Measurements from ENCODE around the gene NDUFAF7.
"Not testable (repeated sequence)": the region's sequence is repeated elsewhere in the genome, so short reads cannot be mapped to it uniquely, and the experiment has no call there.

Gene NDUFAF7

DNA sequence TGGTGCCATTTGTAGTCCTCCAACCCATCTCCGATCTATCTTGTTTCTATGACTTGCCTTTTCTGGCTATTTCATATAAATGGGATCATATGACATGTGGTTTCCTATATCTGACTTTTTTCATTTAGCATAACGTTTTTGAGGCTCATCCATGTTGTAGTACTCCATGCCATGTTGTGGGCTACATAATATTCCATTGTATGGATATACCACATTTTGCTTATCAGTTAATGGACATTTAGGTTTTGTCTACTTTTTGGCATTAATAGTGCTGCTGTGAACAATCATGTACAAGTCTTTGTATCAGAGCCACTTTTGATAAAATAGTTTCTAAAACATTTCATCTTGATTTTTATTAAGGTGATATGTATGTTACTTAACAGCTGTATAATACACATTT lies 27.8 kb upstream of the NDUFAF7 start:
- DNase-seq (ENCODE audit: low read depth), result no peak
- TF ChIP-seq, protein P1, sequence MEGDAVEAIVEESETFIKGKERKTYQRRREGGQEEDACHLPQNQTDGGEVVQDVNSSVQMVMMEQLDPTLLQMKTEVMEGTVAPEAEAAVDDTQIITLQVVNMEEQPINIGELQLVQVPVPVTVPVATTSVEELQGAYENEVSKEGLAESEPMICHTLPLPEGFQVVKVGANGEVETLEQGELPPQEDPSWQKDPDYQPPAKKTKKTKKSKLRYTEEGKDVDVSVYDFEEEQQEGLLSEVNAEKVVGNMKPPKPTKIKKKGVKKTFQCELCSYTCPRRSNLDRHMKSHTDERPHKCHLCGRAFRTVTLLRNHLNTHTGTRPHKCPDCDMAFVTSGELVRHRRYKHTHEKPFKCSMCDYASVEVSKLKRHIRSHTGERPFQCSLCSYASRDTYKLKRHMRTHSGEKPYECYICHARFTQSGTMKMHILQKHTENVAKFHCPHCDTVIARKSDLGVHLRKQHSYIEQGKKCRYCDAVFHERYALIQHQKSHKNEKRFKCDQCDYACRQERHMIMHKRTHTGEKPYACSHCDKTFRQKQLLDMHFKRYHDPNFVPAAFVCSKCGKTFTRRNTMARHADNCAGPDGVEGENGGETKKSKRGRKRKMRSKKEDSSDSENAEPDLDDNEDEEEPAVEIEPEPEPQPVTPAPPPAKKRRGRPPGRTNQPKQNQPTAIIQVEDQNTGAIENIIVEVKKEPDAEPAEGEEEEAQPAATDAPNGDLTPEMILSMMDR (IDR thresholded peaks at IDR 0.05; ENCODE audit: control insufficient read depth, insufficient read depth, low read depth, low read length, missing control alignments), result no peak
- H3K4me3 ChIP-seq (ENCODE audit: control insufficient read depth, low read depth, low read length), result no peak overlapping the region

DNA sequence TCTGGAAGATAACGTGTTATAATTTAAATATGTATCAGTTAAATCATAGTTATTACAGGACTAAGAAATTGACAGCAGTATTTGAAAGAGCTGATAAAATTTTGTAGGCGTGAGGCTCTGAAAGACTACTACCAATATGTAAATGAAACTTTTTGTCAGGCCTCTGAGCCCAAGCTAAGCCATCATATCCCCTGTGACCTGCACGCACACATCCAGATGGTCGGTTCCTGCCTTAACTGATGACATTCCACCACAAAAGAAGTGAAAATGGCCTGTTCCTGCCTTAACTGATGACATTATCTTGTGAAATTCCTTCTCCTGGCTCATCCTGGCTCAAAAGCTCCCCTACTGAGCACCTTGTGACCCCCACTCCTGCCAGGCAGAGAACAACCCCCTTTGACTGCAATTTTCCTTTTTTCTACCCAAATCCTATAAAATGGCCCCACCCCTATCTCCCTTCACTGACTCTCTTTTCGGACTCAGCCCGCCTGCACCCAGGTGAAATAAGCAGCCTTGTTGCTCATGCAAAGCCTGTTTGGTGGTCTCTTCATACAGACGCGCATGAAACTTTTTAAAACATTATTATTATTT lies 26.3 kb upstream of the NDUFAF7 start:
- not testable (repeated sequence) for H3K4me3 ChIP-seq (ENCODE audit: control insufficient read depth, low read depth, low read length); DNase-seq (ENCODE audit: low read depth)

DNA sequence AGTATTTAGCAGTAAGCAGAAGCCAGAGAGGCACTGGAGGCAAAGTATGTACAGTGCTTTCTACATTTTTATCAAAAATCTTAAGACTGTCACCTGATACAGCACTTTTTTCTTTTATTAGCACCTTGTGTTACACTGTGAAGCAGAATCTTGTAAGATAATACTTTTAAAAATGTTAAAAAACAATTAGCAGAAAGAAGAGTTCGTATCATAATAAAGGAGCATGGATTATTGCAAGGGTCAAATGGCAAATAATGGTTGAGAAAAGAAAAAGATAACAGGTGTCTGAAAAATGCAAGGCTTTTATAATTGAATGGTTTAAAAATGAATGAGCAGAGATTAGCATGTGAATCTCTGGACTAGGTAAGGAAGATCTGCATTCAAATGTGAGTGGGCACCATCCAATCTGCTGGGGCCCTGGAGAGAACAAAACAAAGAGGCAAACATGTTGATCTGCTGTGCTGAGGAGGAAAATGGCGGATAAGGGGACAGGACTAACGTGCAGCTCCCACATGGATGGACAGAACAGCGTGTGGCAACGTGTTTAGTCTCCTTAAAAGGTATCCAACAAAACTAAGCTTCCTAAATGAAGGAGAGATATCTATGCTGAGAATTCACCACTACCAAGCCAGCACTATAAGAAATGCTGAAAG lies 25.6 kb upstream of the NDUFAF7 start:
- DNase-seq (ENCODE audit: low read depth), result no peak
- no peak overlapping the region for H3K4me3 ChIP-seq (ENCODE audit: control insufficient read depth, low read depth, low read length)
- TF ChIP-seq, protein P1 (IDR thresholded peaks at IDR 0.05; ENCODE audit: control insufficient read depth, insufficient read depth, low read depth, low read length, missing control alignments), result no peak

DNA sequence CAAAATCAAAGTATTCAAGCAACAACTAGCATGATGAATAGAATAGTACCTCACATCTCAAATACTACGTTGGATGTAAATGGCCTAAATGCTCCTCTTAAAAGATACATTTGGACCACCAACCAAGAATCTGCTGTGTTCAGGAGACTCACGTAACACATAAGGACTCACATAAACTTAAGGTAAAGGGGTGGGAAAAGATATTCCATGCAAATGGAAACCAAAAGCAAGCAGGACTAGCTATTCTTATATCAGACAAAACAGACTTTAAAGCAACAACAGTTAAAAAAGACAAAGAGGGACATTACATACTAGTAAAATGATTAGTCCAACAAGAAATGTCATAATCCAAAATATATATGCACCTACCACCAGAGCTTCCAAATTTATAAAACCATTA lies 24.7 kb upstream of the NDUFAF7 start:
- not testable (repeated sequence) for DNase-seq (ENCODE audit: low read depth); H3K4me3 ChIP-seq (ENCODE audit: control insufficient read depth, low read depth, low read length)

DNA sequence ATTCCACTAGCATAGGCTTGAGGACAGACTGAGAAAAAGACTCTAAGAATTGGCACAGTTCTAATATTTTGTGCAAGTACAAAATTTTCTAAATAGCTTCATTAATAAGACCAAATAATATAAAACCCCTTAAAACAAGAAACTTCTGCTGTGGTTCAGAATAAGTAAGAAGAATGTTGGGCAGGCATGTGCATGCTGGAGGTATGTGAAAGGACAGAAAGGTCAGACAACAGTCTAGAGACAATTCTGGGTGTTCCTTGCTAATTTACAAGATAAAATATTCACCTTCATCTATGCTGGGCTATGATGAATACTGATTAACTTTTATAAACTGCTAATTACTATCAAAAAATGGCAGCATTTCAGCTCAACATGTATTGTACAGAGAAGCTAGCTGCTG lies 20.2 kb upstream of the NDUFAF7 start:
- H3K4me3 ChIP-seq (ENCODE audit: control insufficient read depth, low read depth, low read length), result no peak overlapping the region
- no peak for DNase-seq (ENCODE audit: low read depth)
- TF ChIP-seq, protein P1 (IDR thresholded peaks at IDR 0.05; ENCODE audit: control insufficient read depth, insufficient read depth, low read depth, low read length, missing control alignments), result no peak

DNA sequence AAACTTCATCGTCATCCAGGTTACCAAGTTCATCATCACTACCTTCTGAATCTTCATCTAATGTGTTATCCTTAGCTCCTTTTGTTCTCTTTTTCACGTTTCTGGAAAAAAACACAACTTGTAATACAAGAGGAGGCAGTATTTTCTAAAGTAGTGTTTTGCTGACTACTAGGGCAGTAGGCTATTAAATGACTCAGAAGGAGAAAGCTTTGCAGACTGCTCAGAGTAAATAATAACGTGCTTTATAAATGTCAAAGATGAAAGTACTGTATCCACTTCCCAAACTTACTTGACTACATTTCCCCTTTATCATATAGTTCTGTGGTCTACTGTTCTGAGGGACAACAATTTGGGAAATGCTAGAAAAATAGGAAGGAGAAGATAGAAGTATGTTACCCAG lies 19.5 kb upstream of the NDUFAF7 start:
- TF ChIP-seq, protein P1 (IDR thresholded peaks at IDR 0.05; ENCODE audit: control insufficient read depth, insufficient read depth, low read depth, low read length, missing control alignments), result no peak
- no peak overlapping the region for H3K4me3 ChIP-seq (ENCODE audit: control insufficient read depth, low read depth, low read length)
- no peak for DNase-seq (ENCODE audit: low read depth)

DNA sequence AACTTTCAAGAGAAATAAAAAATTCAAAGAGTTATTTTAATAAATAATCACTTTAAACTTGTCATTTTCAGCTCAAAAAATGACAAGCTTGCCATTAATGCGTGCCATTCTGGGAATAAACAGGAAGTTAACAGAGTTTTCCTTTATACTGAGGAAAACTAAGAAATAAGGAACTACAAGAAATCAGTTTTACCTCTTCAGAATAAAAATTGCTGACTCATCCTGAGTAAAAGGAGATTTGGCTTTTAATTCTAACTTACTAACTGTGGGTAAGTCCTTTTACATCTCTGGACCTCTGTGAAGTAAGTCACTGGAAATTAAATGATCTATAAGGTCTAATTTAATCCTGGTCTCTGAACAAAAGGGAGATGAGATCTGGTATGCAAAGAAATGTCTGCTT lies 16.2 kb upstream of the NDUFAF7 start:
- H3K4me3 ChIP-seq (ENCODE audit: control insufficient read depth, low read depth, low read length), result no peak overlapping the region
- TF ChIP-seq, protein P1 (IDR thresholded peaks at IDR 0.05; ENCODE audit: control insufficient read depth, insufficient read depth, low read depth, low read length, missing control alignments), result no peak
- no peak for DNase-seq (ENCODE audit: low read depth)

DNA sequence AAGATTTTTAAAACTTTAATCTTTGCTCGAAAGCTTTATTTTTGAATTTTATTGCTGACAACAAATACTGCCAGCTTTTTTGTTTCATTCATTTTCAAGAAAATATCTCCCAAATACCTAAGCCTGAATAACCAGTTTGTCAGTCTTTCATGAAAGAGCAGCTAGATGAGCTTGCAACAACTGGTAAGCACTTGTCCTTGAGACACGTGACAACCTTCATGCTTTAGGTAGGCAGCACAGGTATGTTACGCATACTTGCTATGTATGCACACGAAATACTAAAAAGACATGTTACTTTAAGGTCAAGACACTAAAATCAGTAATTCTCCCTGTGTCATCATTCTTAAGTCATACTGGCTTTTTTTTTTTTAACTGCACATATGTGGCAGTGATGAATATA lies 12.4 kb upstream of the NDUFAF7 start:
- H3K4me3 ChIP-seq (ENCODE audit: control insufficient read depth, low read depth, low read length), result no peak overlapping the region
- TF ChIP-seq, protein P1 (IDR thresholded peaks at IDR 0.05; ENCODE audit: control insufficient read depth, insufficient read depth, low read depth, low read length, missing control alignments), result no peak
- no peak for DNase-seq (ENCODE audit: low read depth)
